ENCODE results near the gene PPP1R13B.
A peak's percentile ranks its signal among the peaks of the same experiment; 100 is the strongest.

PPP1R13B gene

GRCh38 chr14:103711516-103712431, 135.6 kb downstream of the PPP1R13B start:
- Histone ChIP-seq H3K27me3 (no peaks in the 10 kb centered on the region), H3K9me3 (no peaks in the 10 kb centered on the region), H3K4me1 (peaks cover 0 to 74% (median 53%) of the 10 kb centered on the region in 4 donors), H3K27ac (peak overlapping the region; percentile 62 to 77), H3K36me3 (peaks cover 0 to 10% (median 3%) of the 10 kb centered on the region in 3 donors), H3K4me3 (no peak overlapping the region)
- TF ChIP-seq CTCF (IDR thresholded peaks at IDR 0.05) = no peak
- intact Hi-C loops (cut with DNase I; ENCODE audit: low total_unique reads) = no loop called here
- DNase-seq = peak; percentile 68 to 89

GRCh38 chr14:103710771-103711377, 136.5 kb downstream of the PPP1R13B start:
- TF ChIP-seq CTCF (IDR thresholded peaks at IDR 0.05) = no peak
- Histone ChIP-seq H3K27ac (peak overlapping the region; percentile 62 to 77), H3K27me3 (no peaks in the 10 kb centered on the region), H3K4me1 (peaks cover 0 to 69% (median 49%) of the 10 kb centered on the region in 4 donors), H3K9me3 (no peaks in the 10 kb centered on the region), H3K4me3 (no peak overlapping the region), H3K36me3 (peaks cover 0 to 19% (median 12%) of the 10 kb centered on the region in 3 donors)
- intact Hi-C loops (cut with DNase I; ENCODE audit: low total_unique reads) = no loop called here
- DNase-seq = no peak

- no peaks in the 10 kb centered on the region for H3K27me3 ChIP-seq
- H3K4me3 ChIP-seq = no peak overlapping the region
- H3K9me3 ChIP-seq = no peaks in the 10 kb centered on the region
- intact Hi-C loops (cut with DNase I; ENCODE audit: low total_unique reads) = no loop called here
- H3K27ac ChIP-seq = peak overlapping the region in 1 of 2 donors; percentile 55
- no peak for TF ChIP-seq CTCF (IDR thresholded peaks at IDR 0.05)
- H3K36me3 ChIP-seq = peaks cover 0 to 30% (median 19%) of the 10 kb centered on the region in 3 donors
- DNase-seq = no peak
- peaks cover 0 to 65% (median 45%) of the 10 kb centered on the region in 4 donors for H3K4me1 ChIP-seq
These were observed 137.6 kb downstream of the PPP1R13B start for GRCh38 chr14:103709814-103710213.

GRCh38 chr14:103708750-103709187, 138.6 kb downstream of the PPP1R13B start:
- Histone ChIP-seq H3K9me3 (no peaks in the 10 kb centered on the region), H3K36me3 (peaks cover 5 to 40% (median 30%) of the 10 kb centered on the region in 3 donors), H3K4me3 (no peak overlapping the region), H3K27ac (peak overlapping the region; percentile 51 to 55), H3K27me3 (no peaks in the 10 kb centered on the region), H3K4me1 (peaks cover 0 to 55% (median 40%) of the 10 kb centered on the region in 4 donors)
- intact Hi-C loops (cut with DNase I; ENCODE audit: low total_unique reads) = no loop called here
- DNase-seq = no peak
- TF ChIP-seq CTCF (IDR thresholded peaks at IDR 0.05) = no peak

- no peaks in the 10 kb centered on the region for H3K27me3 ChIP-seq
- no peak for DNase-seq
- no peak for TF ChIP-seq CTCF (IDR thresholded peaks at IDR 0.05)
- no peak overlapping the region for H3K4me3 ChIP-seq
- no peaks in the 10 kb centered on the region for H3K9me3 ChIP-seq
- peaks cover 0 to 45% (median 31%) of the 10 kb centered on the region in 4 donors for H3K4me1 ChIP-seq
- peak overlapping the region; percentile 51 to 55 for H3K27ac ChIP-seq
- intact Hi-C loops (cut with DNase I; ENCODE audit: low total_unique reads) = no loop called here
- peaks cover 17 to 52% (median 42%) of the 10 kb centered on the region in 3 donors for H3K36me3 ChIP-seq
These were observed 139.8 kb downstream of the PPP1R13B start for GRCh38 chr14:103707329-103708263.

Data from tibial artery (tissue), 4 donors.